Loucy (cell line): ENCODE results near the gene SDK1.

ENCODE experiments used
- CTCF ChIP-seq: fragments of 200-600 bp; sonication (generic); conservative IDR thresholded peaks from 2 replicates; pipeline ENCODE4 v1.5.1; 2014; ENCODE audit warnings: mild to moderate bottlenecking, antibody characterized with exemption, low read length
- EZH2phosphoT487 ChIP-seq: fragments of 200-600 bp; IDR thresholded peaks from 2 replicates; pipeline ENCODE4 v1.6.1; 2018; ENCODE audit warnings: antibody characterized with exemption, mild to moderate bottlenecking, moderate library complexity, borderline replicate concordance

- no peak for TF ChIP-seq CTCF
- TF ChIP-seq EZH2phosphoT487 = no peak
These were observed 459.6 kb downstream of the SDK1 start for GRCh38 chr7:3760651-3761050.
